DND-41 (cell line): Measurements from ENCODE around the gene KCNS3.

Experiments used
- EZH2 ChIP-seq: IDR thresholded peaks from 3 replicates; pipeline ENCODE4 v1.6.1; 2012; ENCODE audit warnings: borderline replicate concordance, low read depth, mild to moderate bottlenecking, moderate library complexity, low read length, inconsistent platforms; ENCODE audit not compliant: severe bottlenecking
- TF ChIP-seq, protein P1 (sequence below): IDR thresholded peaks from 2 replicates; pipeline ENCODE4 v1.5.1; 2012; ENCODE audit warnings: borderline replicate concordance, low read length, moderate library complexity, mild to moderate bottlenecking; ENCODE audit not compliant: poor library complexity, severe bottlenecking; ENCODE audit errors: extremely low read depth

DNA sequence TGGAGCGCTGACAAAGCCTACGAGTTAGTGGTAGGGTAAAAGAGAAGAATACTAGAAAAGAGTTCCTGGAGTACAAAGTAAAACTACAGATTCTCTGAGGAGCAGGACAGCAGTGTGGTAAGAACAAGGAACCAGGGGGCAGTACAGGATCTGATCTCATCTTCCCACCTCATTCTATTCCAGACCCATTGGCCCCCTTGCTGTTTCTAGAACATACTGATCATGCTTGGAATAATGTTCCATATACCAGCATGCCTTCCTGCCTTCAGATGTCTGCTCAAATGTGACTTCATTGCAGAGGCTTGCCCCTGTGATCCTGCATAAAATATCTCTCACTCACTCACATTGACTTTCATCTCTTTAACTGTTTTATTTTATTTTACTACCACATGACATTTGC is 43.0 kb upstream of the KCNS3 start:
- TF ChIP-seq, protein P1, sequence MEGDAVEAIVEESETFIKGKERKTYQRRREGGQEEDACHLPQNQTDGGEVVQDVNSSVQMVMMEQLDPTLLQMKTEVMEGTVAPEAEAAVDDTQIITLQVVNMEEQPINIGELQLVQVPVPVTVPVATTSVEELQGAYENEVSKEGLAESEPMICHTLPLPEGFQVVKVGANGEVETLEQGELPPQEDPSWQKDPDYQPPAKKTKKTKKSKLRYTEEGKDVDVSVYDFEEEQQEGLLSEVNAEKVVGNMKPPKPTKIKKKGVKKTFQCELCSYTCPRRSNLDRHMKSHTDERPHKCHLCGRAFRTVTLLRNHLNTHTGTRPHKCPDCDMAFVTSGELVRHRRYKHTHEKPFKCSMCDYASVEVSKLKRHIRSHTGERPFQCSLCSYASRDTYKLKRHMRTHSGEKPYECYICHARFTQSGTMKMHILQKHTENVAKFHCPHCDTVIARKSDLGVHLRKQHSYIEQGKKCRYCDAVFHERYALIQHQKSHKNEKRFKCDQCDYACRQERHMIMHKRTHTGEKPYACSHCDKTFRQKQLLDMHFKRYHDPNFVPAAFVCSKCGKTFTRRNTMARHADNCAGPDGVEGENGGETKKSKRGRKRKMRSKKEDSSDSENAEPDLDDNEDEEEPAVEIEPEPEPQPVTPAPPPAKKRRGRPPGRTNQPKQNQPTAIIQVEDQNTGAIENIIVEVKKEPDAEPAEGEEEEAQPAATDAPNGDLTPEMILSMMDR: no peak
- no peak for TF ChIP-seq EZH2
